Measurements from ENCODE around the gene FAM8A1.

Gene FAM8A1

GRCh38 chr6:17591287-17591686 is 8.8 kb upstream of the FAM8A1 start:
- Histone ChIP-seq H4K20me1 (no peaks in the 10 kb centered on the region), H3K4me3 (no peak overlapping the region), H3K4me2 (peak overlapping the region in 6 of 11 experiments; percentile 20 to 61 (median 48); a peak in 10 of 22 replicates), H3K36me3 (no peaks in the 10 kb centered on the region), H3K27me3 (no peaks in the 10 kb centered on the region), H3K4me1 (peaks cover 2 to 36% (median 13%) of the 10 kb centered on the region in 10 experiments; a peak in 19 of 20 replicates), H3K9ac (no peak overlapping the region), H3K27ac (peak overlapping the region in 8 of 11 experiments; percentile 3 to 73 (median 43); a peak in 11 of 22 replicates), H3K9me3 (replicated peaks in 1 of 11) (peaks cover 0 to 7% (median 0%) of the 10 kb centered on the region in 11 experiments; a peak in 3 of 22 replicates)
- TF ChIP-seq Cebpa-rat (IDR thresholded peaks at IDR 0.05), result no peak

GRCh38 chr6:17593246-17593645 is 6.9 kb upstream of the FAM8A1 start:
- H3K27me3 ChIP-seq, result no peaks in the 10 kb centered on the region
- H3K36me3 ChIP-seq, result no peaks in the 10 kb centered on the region
- H3K4me1 ChIP-seq, result peaks cover 0 to 31% (median 9%) of the 10 kb centered on the region in 10 experiments; a peak in 11 of 20 replicates
- 0 out of 22 replicates have a peak overlapping the region, but pooled peaks of 1 of the 11 experiments have one; percentile 64 for H3K27ac ChIP-seq
- H3K9me3 ChIP-seq (replicated peaks in 1 of 11), result peaks cover 0 to 12% (median under 1%) of the 10 kb centered on the region in 11 experiments; a peak in 8 of 22 replicates
- no peak for TF ChIP-seq Cebpa-rat (IDR thresholded peaks at IDR 0.05)
- no peak overlapping the region for H3K4me2 ChIP-seq
- H3K4me3 ChIP-seq, result no peak overlapping the region
- no peaks in the 10 kb centered on the region for H4K20me1 ChIP-seq
- H3K9ac ChIP-seq, result no peak overlapping the region

GRCh38 chr6:17596085-17596484 is 4.0 kb upstream of the FAM8A1 start:
- Histone ChIP-seq H3K4me2 (no peak overlapping the region), H3K27me3 (no peaks in the 10 kb centered on the region), H3K9me3 (replicated peaks in 1 of 11) (peaks cover 0 to 23% (median 6%) of the 10 kb centered on the region in 11 experiments; a peak in 10 of 22 replicates), H3K4me3 (no peak overlapping the region), H3K4me1 (peaks cover 8 to 32% (median 13%) of the 10 kb centered on the region in 10 experiments; a peak in 19 of 20 replicates), H3K9ac (no peak overlapping the region), H3K36me3 (no peaks in the 10 kb centered on the region), H4K20me1 (no peaks in the 10 kb centered on the region; a peak in 1 of 22 replicates), H3K27ac (no peak overlapping the region)
- TF ChIP-seq Cebpa-rat (IDR thresholded peaks at IDR 0.05), result peak in 2 of 11 experiments; percentile 55 to 62; a peak in 6 of 22 replicates

GRCh38 chr6:17600527-17601385 is 654 bp downstream of the FAM8A1 start:
- peak overlapping the region; percentile 87 to 96 (median 95) for H3K9ac ChIP-seq
- no peaks in the 10 kb centered on the region for H3K27me3 ChIP-seq
- peaks cover 26 to 41% (median 35%) of the 10 kb centered on the region in 10 experiments for H3K4me1 ChIP-seq
- peak overlapping the region; percentile 76 to 95 (median 90) for H3K4me2 ChIP-seq
- H3K27ac ChIP-seq, result peak overlapping the region; percentile 89 to 98 (median 95)
- H3K9me3 ChIP-seq (replicated peaks in 1 of 11), result peaks cover 0 to 22% (median 6%) of the 10 kb centered on the region in 11 experiments; a peak in 10 of 22 replicates
- no peak for TF ChIP-seq Cebpa-rat (IDR thresholded peaks at IDR 0.05)
- H3K4me3 ChIP-seq, result peak overlapping the region; percentile 77 to 96 (median 86)
- H3K36me3 ChIP-seq, result peaks cover 0 to 33% (median 25%) of the 10 kb centered on the region in 11 experiments; a peak in 20 of 22 replicates
- H4K20me1 ChIP-seq, result peaks cover 0 to 27% (median 6%) of the 10 kb centered on the region in 11 experiments; a peak in 7 of 22 replicates

GRCh38 chr6:17601386-17601703 is 1.2 kb downstream of the FAM8A1 start:
- Histone ChIP-seq H3K27me3 (no peaks in the 10 kb centered on the region), H4K20me1 (peaks cover 0 to 27% (median 6%) of the 10 kb centered on the region in 11 experiments; a peak in 7 of 22 replicates), H3K9me3 (replicated peaks in 1 of 11) (peaks cover 0 to 22% (median 6%) of the 10 kb centered on the region in 11 experiments; a peak in 10 of 22 replicates), H3K4me2 (peak overlapping the region; percentile 76 to 95 (median 90)), H3K4me1 (peaks cover 26 to 41% (median 35%) of the 10 kb centered on the region in 10 experiments), H3K27ac (peak overlapping the region; percentile 89 to 98 (median 95)), H3K4me3 (peak overlapping the region; percentile 77 to 96 (median 86)), H3K36me3 (peaks cover 2 to 38% (median 31%) of the 10 kb centered on the region in 11 experiments), H3K9ac (peak overlapping the region; percentile 87 to 96 (median 95))
- no peak for TF ChIP-seq Cebpa-rat (IDR thresholded peaks at IDR 0.05)

- Histone ChIP-seq H3K4me2 (peak overlapping the region; percentile 76 to 95 (median 90); a peak in 21 of 22 replicates), H3K4me3 (peak overlapping the region in 2 of 10 experiments; percentile 77 to 78; a peak in 2 of 20 replicates), H4K20me1 (peaks cover 0 to 27% (median 6%) of the 10 kb centered on the region in 11 experiments; a peak in 7 of 22 replicates), H3K4me1 (peaks cover 26 to 41% (median 35%) of the 10 kb centered on the region in 10 experiments), H3K9me3 (replicated peaks in 1 of 11) (peaks cover 0 to 20% (median 1%) of the 10 kb centered on the region in 11 experiments; a peak in 8 of 22 replicates), H3K27me3 (no peaks in the 10 kb centered on the region), H3K27ac (no peak overlapping the region), H3K9ac (no peak overlapping the region; a peak in 1 of 22 replicates), H3K36me3 (peaks cover 8 to 50% (median 43%) of the 10 kb centered on the region in 11 experiments)
- TF ChIP-seq Cebpa-rat (IDR thresholded peaks at IDR 0.05), result no peak
Observed at GRCh38 chr6:17602888-17603287, 2.8 kb downstream of the FAM8A1 start.

- Histone ChIP-seq H3K4me1 (peaks cover 19 to 29% (median 26%) of the 10 kb centered on the region in 10 experiments), H3K4me3 (no peak overlapping the region), H3K27me3 (no peaks in the 10 kb centered on the region), H4K20me1 (peaks cover 0 to 33% (median 6%) of the 10 kb centered on the region in 11 experiments; a peak in 7 of 22 replicates), H3K4me2 (no peak overlapping the region), H3K9ac (no peak overlapping the region), H3K27ac (no peak overlapping the region), H3K9me3 (replicated peaks in 1 of 11) (no peaks in the 10 kb centered on the region), H3K36me3 (peaks cover 26 to 87% (median 69%) of the 10 kb centered on the region in 11 experiments)
- TF ChIP-seq Cebpa-rat (IDR thresholded peaks at IDR 0.05), result no peak
Observed at GRCh38 chr6:17606606-17607005, 6.5 kb downstream of the FAM8A1 start.

- no peaks in the 10 kb centered on the region for H3K9me3 ChIP-seq (replicated peaks in 1 of 11)
- no peak overlapping the region for H3K4me2 ChIP-seq
- H4K20me1 ChIP-seq, result peaks cover 0 to 32% (median 8%) of the 10 kb centered on the region in 11 experiments; a peak in 6 of 22 replicates
- no peak overlapping the region for H3K9ac ChIP-seq
- no peaks in the 10 kb centered on the region for H3K27me3 ChIP-seq
- no peak overlapping the region for H3K27ac ChIP-seq
- H3K4me1 ChIP-seq, result no peaks in the 10 kb centered on the region
- H3K36me3 ChIP-seq, result peaks cover 52 to 92% (median 66%) of the 10 kb centered on the region in 11 experiments
- no peak overlapping the region for H3K4me3 ChIP-seq
- TF ChIP-seq Cebpa-rat (IDR thresholded peaks at IDR 0.05), result no peak
Observed at GRCh38 chr6:17610835-17611234, 10.7 kb downstream of the FAM8A1 start.

- TF ChIP-seq Cebpa-rat (IDR thresholded peaks at IDR 0.05), result no peak
Observed at GRCh38 chr6:17612048-17612447, 11.9 kb downstream of the FAM8A1 start.

More at GRCh38 chr6:17612048-17612447, 11.9 kb downstream of the FAM8A1 start:
- H3K4me3 ChIP-seq, result no peak overlapping the region
- no peaks in the 10 kb centered on the region for H3K4me1 ChIP-seq
- no peaks in the 10 kb centered on the region for H3K9me3 ChIP-seq (replicated peaks in 1 of 11)
- no peaks in the 10 kb centered on the region for H3K27me3 ChIP-seq
- no peak overlapping the region for H3K4me2 ChIP-seq
- H3K36me3 ChIP-seq, result peaks cover 55 to 93% (median 68%) of the 10 kb centered on the region in 11 experiments
- peaks cover 0 to 40% (median 10%) of the 10 kb centered on the region in 11 experiments; a peak in 12 of 22 replicates for H4K20me1 ChIP-seq
- no peak overlapping the region for H3K9ac ChIP-seq
- no peak overlapping the region for H3K27ac ChIP-seq

All from BLaER1 treated with 17β-estradiol and CSF1 and Interleukin-3, amounts not matched to agents 10 nM and 100 nM (cell line).